Esophagus mucosa (tissue), 1 donor: ENCODE measurements around the gene MZF1. TPM values are rescaled to one million over a fixed set of nuclear protein-coding genes. Genes with fewer than 3 reads are reported as not detected.
A peak's percentile ranks its signal among the peaks of the same experiment; 100 is the strongest.

Source experiments
- ATAC-seq: fragments of 200-7000 bp; cut with Tn5 transposase; one replicate; pipeline ENCODE4 v1.9.1; 2020
- total RNA-seq: library from RNA; stranded (reverse); gene quantifications from one replicate; pipeline ENCODE4 v1.2.4, GENCODE V29; 2023
- donor health status: DM: yes; HTN: yes; CAD: no.

The MZF1 gene
- total RNA-seq, 1 donor from 2014 or later = 9.4 TPM

- ATAC-seq = no peak
Observed at GRCh38 chr19:58569943-58570670, 3.0 kb downstream of the MZF1 start.

- no peak for ATAC-seq
Observed at GRCh38 chr19:58569191-58569942, 3.8 kb downstream of the MZF1 start.

- no peak for ATAC-seq
Observed at GRCh38 chr19:58568453-58569130, 4.5 kb downstream of the MZF1 start.

GRCh38 chr19:58566989-58567388 lies 6.1 kb downstream of the MZF1 start:
- ATAC-seq = no peak

GRCh38 chr19:58563823-58564222 lies 9.3 kb downstream of the MZF1 start:
- ATAC-seq = no peak

GRCh38 chr19:58563034-58563573 lies 10.0 kb downstream of the MZF1 start:
- ATAC-seq = no peak

- peak; percentile 16 for ATAC-seq
Observed at GRCh38 chr19:58562122-58563033, 10.8 kb downstream of the MZF1 start.

- no peak for ATAC-seq
Observed at GRCh38 chr19:58561373-58562121, 11.6 kb downstream of the MZF1 start.

GRCh38 chr19:58560921-58561320 lies 12.2 kb downstream of the MZF1 start:
- no peak for ATAC-seq

GRCh38 chr19:58560007-58560887 lies 12.9 kb downstream of the MZF1 start:
- ATAC-seq = no peak

GRCh38 chr19:58559275-58560006 lies 13.7 kb downstream of the MZF1 start:
- peak; percentile 15 for ATAC-seq

- peak; percentile 71 for ATAC-seq
Observed at GRCh38 chr19:58558623-58559274, 14.4 kb downstream of the MZF1 start.

GRCh38 chr19:58558066-58558622 lies 15.0 kb downstream of the MZF1 start, which contains the start of gene UBE2M:
Gene UBE2M (minus strand): TSS chr19:58558611. CDS start chr19:58558381, 230 bp downstream.
- ATAC-seq = no peak

GRCh38 chr19:58557221-58558065 lies 15.7 kb downstream of the MZF1 start:
- no peak for ATAC-seq

GRCh38 chr19:58556622-58557220 lies 16.4 kb downstream of the MZF1 start:
- no peak for ATAC-seq

GRCh38 chr19:58555920-58556621 lies 17.1 kb downstream of the MZF1 start:
- ATAC-seq = no peak
